Bronchial epithelial cell (primary cell): Measurements from ENCODE around the gene SYNRG. TPM values are rescaled to one million over a fixed set of nuclear protein-coding genes. Genes with fewer than 3 reads are reported as not detected.
A peak's percentile ranks its signal among the peaks of the same experiment; 100 is the strongest.

Source experiments
- DNase-seq: peaks from one replicate; pipeline ENCODE4 v3.0.0-alpha.2; 2010; ENCODE audit warnings: low read depth
- FAIRE-seq: peaks from 2 replicates; lab custom pipeline; 2011; peaks lifted over from hg19 to GRCh38; lab: Jason Lieb, UNC
- H3K27me3 ChIP-seq: 2 replicates; pipeline ENCODE4 v1.5.1; 2011; ENCODE audit warnings: low read length; ENCODE audit not compliant: control insufficient read depth, insufficient read depth
- H3K36me3 ChIP-seq: 2 replicates; pipeline ENCODE4 v1.5.1; 2011; ENCODE audit warnings: low read length; ENCODE audit not compliant: control insufficient read depth, insufficient read depth
- H3K4me3 ChIP-seq: 2 replicates; pipeline ENCODE4 v1.5.1; 2011; ENCODE audit warnings: mild to moderate bottlenecking, low read depth, low read length, control low read depth
- total RNA-seq: library from RNA; depleted of rRNA; stranded (reverse); fragments of >200 nt; gene quantifications from 2 replicates; pipeline ENCODE4 v1.2.1, GENCODE V29; 2014
- TF ChIP-seq, protein P1 (sequence below): IDR thresholded peaks from 2 replicates; pipeline ENCODE4 v1.5.1; 2011; ENCODE audit warnings: mild to moderate bottlenecking, moderate library complexity, low read length, control low read depth, inconsistent platforms; ENCODE audit not compliant: insufficient read depth, severe bottlenecking

SYNRG gene
- total RNA-seq, 1 donor from 2014 or later, result 4.7 TPM

DNA sequence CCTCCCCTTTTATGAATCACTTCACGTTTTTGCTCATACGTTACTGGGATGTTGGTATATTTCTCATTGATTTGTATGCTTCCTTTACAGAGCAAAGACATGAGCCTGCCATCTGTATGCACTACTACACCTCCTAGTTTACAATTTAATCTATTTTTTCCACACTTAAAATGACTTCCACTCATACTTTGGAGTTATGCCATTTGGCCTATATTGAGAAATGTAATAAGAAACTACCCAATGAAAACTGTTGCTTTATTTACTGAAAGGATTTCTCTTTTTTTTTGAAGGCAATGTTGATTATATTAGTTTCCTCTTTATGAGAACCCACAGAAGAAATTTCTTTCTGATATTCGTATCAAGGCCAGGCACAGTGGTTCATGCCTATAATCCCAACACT lies 76.5 kb downstream of the SYNRG start:
- peaks cover 19% of the 10 kb centered on the region for H3K36me3 ChIP-seq
- H3K27me3 ChIP-seq, result no peaks in the 10 kb centered on the region
- no peak for FAIRE-seq
- DNase-seq, result no peak
- TF ChIP-seq, protein P1, sequence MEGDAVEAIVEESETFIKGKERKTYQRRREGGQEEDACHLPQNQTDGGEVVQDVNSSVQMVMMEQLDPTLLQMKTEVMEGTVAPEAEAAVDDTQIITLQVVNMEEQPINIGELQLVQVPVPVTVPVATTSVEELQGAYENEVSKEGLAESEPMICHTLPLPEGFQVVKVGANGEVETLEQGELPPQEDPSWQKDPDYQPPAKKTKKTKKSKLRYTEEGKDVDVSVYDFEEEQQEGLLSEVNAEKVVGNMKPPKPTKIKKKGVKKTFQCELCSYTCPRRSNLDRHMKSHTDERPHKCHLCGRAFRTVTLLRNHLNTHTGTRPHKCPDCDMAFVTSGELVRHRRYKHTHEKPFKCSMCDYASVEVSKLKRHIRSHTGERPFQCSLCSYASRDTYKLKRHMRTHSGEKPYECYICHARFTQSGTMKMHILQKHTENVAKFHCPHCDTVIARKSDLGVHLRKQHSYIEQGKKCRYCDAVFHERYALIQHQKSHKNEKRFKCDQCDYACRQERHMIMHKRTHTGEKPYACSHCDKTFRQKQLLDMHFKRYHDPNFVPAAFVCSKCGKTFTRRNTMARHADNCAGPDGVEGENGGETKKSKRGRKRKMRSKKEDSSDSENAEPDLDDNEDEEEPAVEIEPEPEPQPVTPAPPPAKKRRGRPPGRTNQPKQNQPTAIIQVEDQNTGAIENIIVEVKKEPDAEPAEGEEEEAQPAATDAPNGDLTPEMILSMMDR, result no peak
- H3K4me3 ChIP-seq, result no peak overlapping the region

DNA sequence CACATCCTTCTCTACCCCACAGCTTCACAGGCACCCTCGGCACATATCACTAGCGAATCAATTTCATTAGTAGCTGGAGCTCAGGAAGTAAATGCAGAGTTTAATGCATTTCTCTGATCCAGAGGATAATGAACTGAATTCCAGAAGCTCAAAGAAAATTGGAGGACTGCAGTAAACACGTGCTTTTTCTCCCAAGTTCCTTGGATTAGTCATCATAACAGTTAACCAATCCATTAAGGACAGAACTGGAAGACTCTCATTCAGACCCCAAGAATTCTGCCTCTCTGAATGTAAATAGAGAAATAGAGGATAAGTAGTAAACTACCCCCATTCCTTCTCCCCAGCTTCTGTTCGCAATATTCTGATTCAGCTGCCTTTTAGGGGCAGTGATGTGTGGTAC lies 78.8 kb downstream of the SYNRG start:
- FAIRE-seq (no peak), DNase-seq (no peak)
- TF ChIP-seq, protein P1, result no peak
- no peak overlapping the region for H3K4me3 ChIP-seq
- H3K27me3 ChIP-seq, result no peaks in the 10 kb centered on the region
- peaks cover 4% of the 10 kb centered on the region for H3K36me3 ChIP-seq

DNA sequence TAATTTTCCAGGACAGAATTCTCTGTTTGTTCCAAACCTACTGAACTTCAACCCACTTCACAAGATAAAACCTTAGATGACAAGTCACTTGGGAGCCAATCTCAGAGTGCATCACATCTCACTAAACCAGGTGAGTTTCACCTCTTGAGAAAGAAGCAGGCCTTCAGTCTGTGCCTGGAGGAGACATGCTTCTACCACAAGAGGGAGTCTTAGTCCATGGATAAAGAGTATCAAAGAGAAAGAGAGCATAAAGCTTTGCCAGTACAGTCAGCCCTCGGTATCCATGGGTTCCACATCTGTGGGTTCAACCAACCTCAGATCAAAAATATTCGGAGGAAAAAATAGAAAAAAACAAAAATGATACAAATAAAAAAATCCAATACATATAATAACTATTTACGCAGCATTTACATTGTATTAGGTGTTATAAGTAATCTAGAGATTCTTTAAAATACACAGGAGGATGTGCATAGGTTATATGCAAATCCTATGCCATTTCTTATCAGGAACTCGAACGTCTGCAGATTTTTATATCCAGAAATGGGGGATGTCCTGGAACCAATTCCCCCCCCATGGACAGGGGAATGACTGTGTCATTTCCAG lies 81.9 kb downstream of the SYNRG start:
- peaks cover 6% of the 10 kb centered on the region for H3K36me3 ChIP-seq
- DNase-seq, result peak; percentile 74
- no peak overlapping the region for H3K4me3 ChIP-seq
- no peaks in the 10 kb centered on the region for H3K27me3 ChIP-seq
- TF ChIP-seq, protein P1, result peak; percentile 73
- FAIRE-seq, result no peak

- H3K27me3 ChIP-seq, result no peaks in the 10 kb centered on the region
- TF ChIP-seq, protein P1, result no peak
- DNase-seq (no peak), FAIRE-seq (no peak)
- no peak overlapping the region for H3K4me3 ChIP-seq
- H3K36me3 ChIP-seq, result peaks cover 4% of the 10 kb centered on the region
These were observed 85.5 kb downstream of the SYNRG start for GRCh38 chr17:37523715-37524219.

DNA sequence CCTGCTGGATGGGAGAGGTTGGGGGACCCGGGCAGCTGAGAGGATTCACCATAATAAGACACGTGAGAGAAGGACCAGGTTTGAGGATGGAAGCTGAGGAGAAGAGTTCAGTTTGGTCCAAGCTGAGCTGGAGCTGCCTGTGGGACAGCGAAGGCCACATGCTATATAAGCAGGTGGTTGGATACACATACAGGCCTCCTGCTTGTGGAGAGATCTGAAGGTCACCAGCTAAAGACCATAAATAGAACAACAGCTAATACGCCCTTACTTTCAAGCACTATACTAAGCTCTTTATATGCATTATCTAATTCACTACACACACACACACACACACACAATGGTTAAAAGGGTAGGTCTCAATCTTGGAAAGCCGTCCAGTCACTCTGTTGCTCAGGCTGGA lies 87.4 kb downstream of the SYNRG start:
- H3K4me3 ChIP-seq, result no peak overlapping the region
- DNase-seq (no peak), FAIRE-seq (no peak)
- no peaks in the 10 kb centered on the region for H3K27me3 ChIP-seq
- TF ChIP-seq, protein P1, result no peak
- H3K36me3 ChIP-seq, result peaks cover 4% of the 10 kb centered on the region

DNA sequence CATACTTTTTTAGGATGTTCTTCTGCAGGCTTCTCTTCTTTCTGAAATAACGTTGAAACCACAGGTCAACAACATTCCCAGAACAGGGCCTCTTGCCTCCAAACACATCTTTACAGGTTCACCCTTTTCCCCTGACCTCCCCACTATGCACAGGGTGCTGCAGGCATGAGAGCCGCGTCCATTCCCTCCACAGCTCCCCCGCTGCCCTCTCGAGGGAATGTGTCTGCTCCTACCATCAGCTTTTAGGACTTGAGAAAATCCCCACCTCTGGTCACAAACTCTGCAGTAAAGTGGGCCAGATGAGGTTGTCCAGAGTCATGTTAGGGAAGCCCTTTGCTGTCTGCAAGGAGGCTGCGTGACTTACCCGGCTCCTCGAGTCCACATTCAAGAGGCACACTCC lies 89.0 kb downstream of the SYNRG start:
- H3K27me3 ChIP-seq, result no peaks in the 10 kb centered on the region
- DNase-seq (no peak), FAIRE-seq (no peak)
- peaks cover 4% of the 10 kb centered on the region for H3K36me3 ChIP-seq
- no peak overlapping the region for H3K4me3 ChIP-seq
- TF ChIP-seq, protein P1, result no peak
